Adrenal gland (tissue), 12 donors: ENCODE measurements around the gene SERPINB12. TPM values are rescaled to one million over a fixed set of nuclear protein-coding genes. Genes with fewer than 3 reads are reported as not detected.

Source experiments
- DNase-seq, 7 donors: peaks; one replicate each; pipeline ENCODE4 v3.0.0-alpha.2; 2019 to 2020
- H3K27ac ChIP-seq, 5 donors: fragments of 200-600 bp; sonication (generic) in 4 of 5; 1 replicate in 3 of 5; 2 replicates in 2 of 5; pipeline versions ENCODE4 v1.5.1 to v1.8.0; 2016 to 2020; ENCODE audit warnings: mild to moderate bottlenecking in 1 of 5
- H3K27me3 ChIP-seq: fragments of 200-600 bp; 2 replicates; pipeline ENCODE4 v1.8.0; 2021
- H3K36me3 ChIP-seq, 2 donors: fragments of 200-600 bp; replicated peaks in 1 of 2; 1 replicate in 1 of 2; 2 replicates in 1 of 2; pipeline versions ENCODE4 v1.5.1 to v1.8.0; 2018 to 2022
- H3K4me1 ChIP-seq, 2 donors: fragments of 200-600 bp; replicated peaks in 1 of 2; 1 replicate in 1 of 2; 2 replicates in 1 of 2; pipeline versions ENCODE4 v1.5.1 to v1.8.0; 2018 to 2021
- H3K4me3 ChIP-seq, 4 donors: fragments of 200-600 bp; sonication (generic) in 3 of 4; one replicate each; pipeline ENCODE4 v1.5.1; 2016 to 2018
- H3K9me3 ChIP-seq, 3 donors: fragments of 200-600 bp; sonication (generic) in 1 of 3; replicated peaks in 1 of 3; 1 replicate in 2 of 3; 2 replicates in 1 of 3; pipeline versions ENCODE4 v1.5.1 to v1.8.0; 2016 to 2021
- POLR2A ChIP-seq, 2 donors: fragments of 450-650 bp; IDR thresholded peaks; one replicate each; pipeline ENCODE4 v1.6.1; 2017; ENCODE audit warnings: antibody characterized with exemption in 2 of 2, mild to moderate bottlenecking in 2 of 2, moderate library complexity in 1 of 2
- WGBS, 4 donors: extraction: QIAGEN DNeasy Blood & Tissue Kit in 2 of 4; methylation state at CpG; one replicate each; pipeline versions ENCODE4 v1.1.5 to v1.1.7; 2013 to 2017; 5-methylcytosine and 5-hydroxymethylcytosine counted together
- intact Hi-C, 2 donors: fragments of 100-400 bp; cut with DNase I; formaldehyde crosslinking; loops; one replicate each; pipeline versions ENCODE4 v1.14.1 to v1.15.0; 2022 to 2023
- polyA plus RNA-seq, 3 donors: library from polyadenylated mRNA; stranded (reverse); fragments of 200-250 nt in 2 of 3; fragments of 350-450 nt in 1 of 3; fragmentation: Illumina TruSeq in 1 of 3; extraction: RNeasy Lipid Tissue Mini Kit (QIAGEN cat#74804) in 1 of 3; gene quantifications; one replicate each; pipeline ENCODE4 v1.2.3, GENCODE V29; 2013 to 2014
- total RNA-seq, 9 donors: library from RNA; depleted of rRNA in 4 of 9; stranded (reverse); fragments of >200 nt in 4 of 9; fragments of 120-200 nt in 1 of 9; fragmentation: NEBNext Ultra II Directional in 1 of 9; extraction: Animal tissue kit (Norgen Biotek cat#: 25700) in 1 of 9; gene quantifications; one replicate each; pipeline versions ENCODE4 v1.1.0 to v1.2.4, GENCODE V29; 2013 to 2023
- TF ChIP-seq, protein P1 (sequence below), 6 experiments: fragments of 450-650 bp in 4 of 6; fragments of 200-600 bp in 2 of 6; sonication (generic) in 1 of 6; IDR thresholded peaks; 1 replicate in 5 of 6; 2 replicates in 1 of 6; pipeline versions ENCODE4 v1.5.1 to v1.8.0; 2016 to 2021; ENCODE audit warnings: antibody characterized with exemption in 6 of 6, mild to moderate bottlenecking in 2 of 6, moderate library complexity in 1 of 6
- donor health status: healthy with polysubstance abuse.
- donor health status: Bipolar disorder and iron deficiency.
- donor health status: DM: yes; HTN: yes; CAD: no.
- donor health status: DM: no; HTN: no; CAD: no.
- donor health status: DM: no; HTN: no; CAD: no.
- donor health status: DM: yes; HTN: yes; CAD: no.

Gene SERPINB12
- total and polyA plus RNA-seq, 12 donors: 0.17 TPM; not detected in 11

DNA sequence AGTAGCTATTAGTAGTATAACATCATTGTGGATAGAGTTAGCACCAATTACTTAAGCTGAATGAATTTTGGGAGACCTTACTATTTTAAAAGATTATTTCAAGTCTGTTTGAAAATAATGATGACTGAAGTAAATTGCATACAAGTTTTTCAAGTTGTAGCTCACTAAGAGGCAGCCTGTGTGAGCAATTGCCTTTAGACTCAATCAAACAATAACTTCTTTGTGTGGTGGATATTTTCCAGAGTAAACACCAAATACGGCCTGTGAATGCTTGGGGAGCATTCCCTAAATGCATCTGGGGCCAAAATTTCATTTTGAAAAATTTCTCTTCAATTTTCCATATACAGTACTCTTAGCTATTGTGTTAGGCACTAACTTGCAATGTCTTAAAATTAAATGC is 7.9 kb downstream of the SERPINB12 start:
- no peaks in the 10 kb centered on the region for H3K9me3 ChIP-seq
- 55 to 63% (median 58%) methylated on average over 1 of the region's 1 CpG for WGBS, 4 donors

DNA sequence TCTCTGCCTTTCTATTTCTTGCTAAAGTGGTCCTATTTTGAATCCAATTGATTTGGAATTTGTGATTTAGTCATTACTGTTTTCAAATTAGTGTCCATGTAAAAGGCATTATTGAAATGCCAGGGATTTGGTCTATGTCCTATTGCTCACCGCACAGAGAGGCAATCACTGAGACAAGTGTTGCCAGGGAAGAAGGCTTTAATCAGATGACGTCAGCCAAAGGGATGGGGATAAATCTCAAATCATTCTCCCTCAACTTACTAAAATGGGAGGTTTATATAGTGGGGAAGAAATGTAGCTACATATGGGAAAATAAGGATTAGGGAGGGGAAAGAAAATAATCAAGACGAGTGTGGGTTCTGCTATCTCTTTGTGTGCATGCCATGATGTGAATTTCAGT is 9.6 kb downstream of the SERPINB12 start:
- Histone ChIP-seq H3K9me3 (no peaks in the 10 kb centered on the region), H3K4me3 (no peak overlapping the region), H3K27ac (no peak overlapping the region), H3K4me1 (no peaks in the 10 kb centered on the region), H3K27me3 (peaks cover 12% of the 10 kb centered on the region), H3K36me3 (no peaks in the 10 kb centered on the region)
- 77 to 85% (median 78%) methylated on average over 3 of the region's 3 CpGs for WGBS, 4 donors
- DNase-seq: no peak
- intact Hi-C loops: no loop called here
- TF ChIP-seq POLR2A (IDR thresholded peaks at IDR 0.05): no peak
- TF ChIP-seq, protein P1, sequence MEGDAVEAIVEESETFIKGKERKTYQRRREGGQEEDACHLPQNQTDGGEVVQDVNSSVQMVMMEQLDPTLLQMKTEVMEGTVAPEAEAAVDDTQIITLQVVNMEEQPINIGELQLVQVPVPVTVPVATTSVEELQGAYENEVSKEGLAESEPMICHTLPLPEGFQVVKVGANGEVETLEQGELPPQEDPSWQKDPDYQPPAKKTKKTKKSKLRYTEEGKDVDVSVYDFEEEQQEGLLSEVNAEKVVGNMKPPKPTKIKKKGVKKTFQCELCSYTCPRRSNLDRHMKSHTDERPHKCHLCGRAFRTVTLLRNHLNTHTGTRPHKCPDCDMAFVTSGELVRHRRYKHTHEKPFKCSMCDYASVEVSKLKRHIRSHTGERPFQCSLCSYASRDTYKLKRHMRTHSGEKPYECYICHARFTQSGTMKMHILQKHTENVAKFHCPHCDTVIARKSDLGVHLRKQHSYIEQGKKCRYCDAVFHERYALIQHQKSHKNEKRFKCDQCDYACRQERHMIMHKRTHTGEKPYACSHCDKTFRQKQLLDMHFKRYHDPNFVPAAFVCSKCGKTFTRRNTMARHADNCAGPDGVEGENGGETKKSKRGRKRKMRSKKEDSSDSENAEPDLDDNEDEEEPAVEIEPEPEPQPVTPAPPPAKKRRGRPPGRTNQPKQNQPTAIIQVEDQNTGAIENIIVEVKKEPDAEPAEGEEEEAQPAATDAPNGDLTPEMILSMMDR (IDR thresholded peaks at IDR 0.05): no peak

More for the DNA sequence above, 7.9 kb downstream of the SERPINB12 start:
- peaks cover 12% of the 10 kb centered on the region for H3K27me3 ChIP-seq
- no peak for DNase-seq
- TF ChIP-seq POLR2A (IDR thresholded peaks at IDR 0.05): no peak
- TF ChIP-seq, protein P1 (IDR thresholded peaks at IDR 0.05): no peak
- intact Hi-C loops: no loop called here
- H3K4me1 ChIP-seq: peaks cover 0 to 3% of the 10 kb centered on the region in 2 donors
- H3K36me3 ChIP-seq: no peaks in the 10 kb centered on the region
- H3K27ac ChIP-seq: no peak overlapping the region
- H3K4me3 ChIP-seq: no peak overlapping the region

- Histone ChIP-seq H3K27ac (no peak overlapping the region), H3K4me1 (no peaks in the 10 kb centered on the region), H3K9me3 (no peaks in the 10 kb centered on the region), H3K36me3 (no peaks in the 10 kb centered on the region), H3K27me3 (peaks cover 12% of the 10 kb centered on the region), H3K4me3 (no peak overlapping the region)
- no peak for DNase-seq
- intact Hi-C loops: no loop called here
- WGBS, 4 donors: 81 to 84% (median 83%) methylated on average over 2 of the region's 2 CpGs
- no peak for TF ChIP-seq POLR2A (IDR thresholded peaks at IDR 0.05)
- TF ChIP-seq, protein P1 (IDR thresholded peaks at IDR 0.05): no peak
Measured at GRCh38 chr18:63552581-63552980, 10.4 kb downstream of the SERPINB12 start.

DNA sequence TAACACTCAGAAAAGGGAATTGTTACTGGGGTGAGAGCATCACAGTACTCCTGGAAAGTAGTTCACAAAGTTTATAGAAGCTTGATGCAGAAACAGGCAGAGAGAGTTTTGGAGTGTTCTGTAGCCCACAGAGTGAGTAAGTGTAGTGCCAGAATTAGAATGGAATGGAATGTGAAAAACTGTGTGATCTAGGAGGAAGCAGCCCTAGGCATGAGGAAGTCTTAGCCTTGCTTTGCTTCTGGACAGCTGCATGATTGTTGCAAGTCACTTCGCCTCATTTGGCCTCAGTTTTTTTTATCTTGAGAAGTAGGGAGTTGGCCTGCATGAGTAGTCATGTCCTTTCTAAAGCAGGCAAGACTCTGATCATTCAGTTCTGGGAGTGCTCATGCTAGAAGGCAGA is 10.9 kb downstream of the SERPINB12 start:
- no peaks in the 10 kb centered on the region for H3K9me3 ChIP-seq
- intact Hi-C loops: no loop called here
- TF ChIP-seq POLR2A (IDR thresholded peaks at IDR 0.05): no peak
- TF ChIP-seq, protein P1 (IDR thresholded peaks at IDR 0.05): no peak
- no peak overlapping the region for H3K27ac ChIP-seq
- H3K27me3 ChIP-seq: peaks cover 8% of the 10 kb centered on the region
- H3K4me1 ChIP-seq: no peaks in the 10 kb centered on the region
- DNase-seq: peak in 2 of 7 donors; percentile 7 to 21
- 21 to 38% (median 33%) methylated on average over 1 of the region's 1 CpG for whole genome bisulfite sequencing, 4 donors
- no peaks in the 10 kb centered on the region for H3K36me3 ChIP-seq
- H3K4me3 ChIP-seq: no peak overlapping the region
